ENCODE data around the gene PDHB. TPM values are rescaled to one million over a fixed set of nuclear protein-coding genes. Genes with fewer than 3 reads are reported as not detected.

Gene PDHB
- total and polyA plus RNA-seq, 2 of the 13 experiments (the other 11 are each of a cell fraction or from before 2014, with no cell fraction given) = 108 to 153 TPM

DNA sequence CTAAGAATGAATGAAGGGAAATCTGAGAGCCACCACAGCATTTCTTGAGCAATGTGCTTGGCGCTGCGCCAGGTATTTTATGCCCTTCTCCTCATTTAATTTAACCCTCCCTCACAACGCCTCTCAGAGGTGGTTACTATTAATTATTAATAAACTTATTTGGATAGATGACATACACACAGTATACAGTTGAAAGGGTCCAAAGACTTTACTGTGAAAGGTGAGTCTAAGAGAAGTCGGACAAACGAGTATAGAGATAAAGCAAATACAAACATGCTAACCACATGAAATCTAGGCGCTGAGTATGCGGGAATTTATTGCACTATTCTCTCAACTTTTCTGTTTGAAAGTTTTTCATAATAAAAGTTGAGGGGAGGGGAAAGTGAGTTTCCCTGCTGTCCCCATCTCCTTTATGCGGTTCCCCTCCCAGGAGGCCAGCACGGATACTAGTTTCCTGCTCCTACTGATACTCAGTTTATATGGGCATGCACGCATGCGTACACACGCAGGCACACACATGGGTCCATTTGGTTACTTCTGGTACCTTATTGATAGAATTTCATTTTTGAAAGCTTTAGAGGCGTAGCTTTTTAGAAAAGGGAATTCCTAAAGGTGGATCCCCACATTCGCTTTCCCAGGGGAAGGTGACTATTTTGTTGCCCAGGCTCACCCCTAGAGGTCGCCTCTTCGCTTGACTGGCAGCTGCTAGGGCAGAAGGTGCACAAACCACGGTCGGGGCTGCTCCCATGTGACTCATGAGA, 29.7 kb upstream of the PDHB start (continued):
- TF ChIP-seq ZBTB42 (CRISPR knock-in tag; IDR thresholded peaks at IDR 0.05) (no peak), ZMYM4 (CRISPR knock-in tag; IDR thresholded peaks at IDR 0.05) (no peak; the same call in 1 of the 2 replicates), CEBPB (IDR thresholded peaks at IDR 0.05; ENCODE audit: borderline replicate concordance, low read depth, low read length) (peak; percentile 59; the same call in 1 of the 2 replicates), JARID2 (CRISPR knock-in tag; IDR thresholded peaks at IDR 0.05; ENCODE audit: insufficient replicate concordance) (no peak), ETV5 (CRISPR knock-in tag; IDR thresholded peaks at IDR 0.05; ENCODE audit: borderline replicate concordance) (no peak), TCF7 (IDR thresholded peaks at IDR 0.05; ENCODE audit: low read depth) (no peak), TP53 (CRISPR knock-in tag; conservative IDR thresholded peaks at IDR 0.05) (no peak), KAT7 (CRISPR knock-in tag; IDR thresholded peaks at IDR 0.05; ENCODE audit: borderline replicate concordance) (no peak), U2AF1 (optimal IDR thresholded peaks at IDR 0.05; ENCODE audit: low read depth, low read length) (no peak), FOXK1 (CRISPR knock-in tag; IDR thresholded peaks at IDR 0.05; ENCODE audit: borderline replicate concordance, low read depth) (no peak), ZSCAN20 (CRISPR knock-in tag; IDR thresholded peaks at IDR 0.05; ENCODE audit: borderline replicate concordance) (peak; percentile 67; the same call in 1 of the 2 replicates)
- TF ChIP-seq, protein P1, sequence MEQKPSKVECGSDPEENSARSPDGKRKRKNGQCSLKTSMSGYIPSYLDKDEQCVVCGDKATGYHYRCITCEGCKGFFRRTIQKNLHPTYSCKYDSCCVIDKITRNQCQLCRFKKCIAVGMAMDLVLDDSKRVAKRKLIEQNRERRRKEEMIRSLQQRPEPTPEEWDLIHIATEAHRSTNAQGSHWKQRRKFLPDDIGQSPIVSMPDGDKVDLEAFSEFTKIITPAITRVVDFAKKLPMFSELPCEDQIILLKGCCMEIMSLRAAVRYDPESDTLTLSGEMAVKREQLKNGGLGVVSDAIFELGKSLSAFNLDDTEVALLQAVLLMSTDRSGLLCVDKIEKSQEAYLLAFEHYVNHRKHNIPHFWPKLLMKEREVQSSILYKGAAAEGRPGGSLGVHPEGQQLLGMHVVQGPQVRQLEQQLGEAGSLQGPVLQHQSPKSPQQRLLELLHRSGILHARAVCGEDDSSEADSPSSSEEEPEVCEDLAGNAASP (CRISPR knock-in tag; IDR thresholded peaks at IDR 0.05; ENCODE audit: borderline replicate concordance) = no peak
- TF ChIP-seq, protein P2, sequence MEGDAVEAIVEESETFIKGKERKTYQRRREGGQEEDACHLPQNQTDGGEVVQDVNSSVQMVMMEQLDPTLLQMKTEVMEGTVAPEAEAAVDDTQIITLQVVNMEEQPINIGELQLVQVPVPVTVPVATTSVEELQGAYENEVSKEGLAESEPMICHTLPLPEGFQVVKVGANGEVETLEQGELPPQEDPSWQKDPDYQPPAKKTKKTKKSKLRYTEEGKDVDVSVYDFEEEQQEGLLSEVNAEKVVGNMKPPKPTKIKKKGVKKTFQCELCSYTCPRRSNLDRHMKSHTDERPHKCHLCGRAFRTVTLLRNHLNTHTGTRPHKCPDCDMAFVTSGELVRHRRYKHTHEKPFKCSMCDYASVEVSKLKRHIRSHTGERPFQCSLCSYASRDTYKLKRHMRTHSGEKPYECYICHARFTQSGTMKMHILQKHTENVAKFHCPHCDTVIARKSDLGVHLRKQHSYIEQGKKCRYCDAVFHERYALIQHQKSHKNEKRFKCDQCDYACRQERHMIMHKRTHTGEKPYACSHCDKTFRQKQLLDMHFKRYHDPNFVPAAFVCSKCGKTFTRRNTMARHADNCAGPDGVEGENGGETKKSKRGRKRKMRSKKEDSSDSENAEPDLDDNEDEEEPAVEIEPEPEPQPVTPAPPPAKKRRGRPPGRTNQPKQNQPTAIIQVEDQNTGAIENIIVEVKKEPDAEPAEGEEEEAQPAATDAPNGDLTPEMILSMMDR (CRISPR knock-in tag; IDR thresholded peaks at IDR 0.05) = peak; percentile 95
- TF ChIP-seq, protein P3, sequence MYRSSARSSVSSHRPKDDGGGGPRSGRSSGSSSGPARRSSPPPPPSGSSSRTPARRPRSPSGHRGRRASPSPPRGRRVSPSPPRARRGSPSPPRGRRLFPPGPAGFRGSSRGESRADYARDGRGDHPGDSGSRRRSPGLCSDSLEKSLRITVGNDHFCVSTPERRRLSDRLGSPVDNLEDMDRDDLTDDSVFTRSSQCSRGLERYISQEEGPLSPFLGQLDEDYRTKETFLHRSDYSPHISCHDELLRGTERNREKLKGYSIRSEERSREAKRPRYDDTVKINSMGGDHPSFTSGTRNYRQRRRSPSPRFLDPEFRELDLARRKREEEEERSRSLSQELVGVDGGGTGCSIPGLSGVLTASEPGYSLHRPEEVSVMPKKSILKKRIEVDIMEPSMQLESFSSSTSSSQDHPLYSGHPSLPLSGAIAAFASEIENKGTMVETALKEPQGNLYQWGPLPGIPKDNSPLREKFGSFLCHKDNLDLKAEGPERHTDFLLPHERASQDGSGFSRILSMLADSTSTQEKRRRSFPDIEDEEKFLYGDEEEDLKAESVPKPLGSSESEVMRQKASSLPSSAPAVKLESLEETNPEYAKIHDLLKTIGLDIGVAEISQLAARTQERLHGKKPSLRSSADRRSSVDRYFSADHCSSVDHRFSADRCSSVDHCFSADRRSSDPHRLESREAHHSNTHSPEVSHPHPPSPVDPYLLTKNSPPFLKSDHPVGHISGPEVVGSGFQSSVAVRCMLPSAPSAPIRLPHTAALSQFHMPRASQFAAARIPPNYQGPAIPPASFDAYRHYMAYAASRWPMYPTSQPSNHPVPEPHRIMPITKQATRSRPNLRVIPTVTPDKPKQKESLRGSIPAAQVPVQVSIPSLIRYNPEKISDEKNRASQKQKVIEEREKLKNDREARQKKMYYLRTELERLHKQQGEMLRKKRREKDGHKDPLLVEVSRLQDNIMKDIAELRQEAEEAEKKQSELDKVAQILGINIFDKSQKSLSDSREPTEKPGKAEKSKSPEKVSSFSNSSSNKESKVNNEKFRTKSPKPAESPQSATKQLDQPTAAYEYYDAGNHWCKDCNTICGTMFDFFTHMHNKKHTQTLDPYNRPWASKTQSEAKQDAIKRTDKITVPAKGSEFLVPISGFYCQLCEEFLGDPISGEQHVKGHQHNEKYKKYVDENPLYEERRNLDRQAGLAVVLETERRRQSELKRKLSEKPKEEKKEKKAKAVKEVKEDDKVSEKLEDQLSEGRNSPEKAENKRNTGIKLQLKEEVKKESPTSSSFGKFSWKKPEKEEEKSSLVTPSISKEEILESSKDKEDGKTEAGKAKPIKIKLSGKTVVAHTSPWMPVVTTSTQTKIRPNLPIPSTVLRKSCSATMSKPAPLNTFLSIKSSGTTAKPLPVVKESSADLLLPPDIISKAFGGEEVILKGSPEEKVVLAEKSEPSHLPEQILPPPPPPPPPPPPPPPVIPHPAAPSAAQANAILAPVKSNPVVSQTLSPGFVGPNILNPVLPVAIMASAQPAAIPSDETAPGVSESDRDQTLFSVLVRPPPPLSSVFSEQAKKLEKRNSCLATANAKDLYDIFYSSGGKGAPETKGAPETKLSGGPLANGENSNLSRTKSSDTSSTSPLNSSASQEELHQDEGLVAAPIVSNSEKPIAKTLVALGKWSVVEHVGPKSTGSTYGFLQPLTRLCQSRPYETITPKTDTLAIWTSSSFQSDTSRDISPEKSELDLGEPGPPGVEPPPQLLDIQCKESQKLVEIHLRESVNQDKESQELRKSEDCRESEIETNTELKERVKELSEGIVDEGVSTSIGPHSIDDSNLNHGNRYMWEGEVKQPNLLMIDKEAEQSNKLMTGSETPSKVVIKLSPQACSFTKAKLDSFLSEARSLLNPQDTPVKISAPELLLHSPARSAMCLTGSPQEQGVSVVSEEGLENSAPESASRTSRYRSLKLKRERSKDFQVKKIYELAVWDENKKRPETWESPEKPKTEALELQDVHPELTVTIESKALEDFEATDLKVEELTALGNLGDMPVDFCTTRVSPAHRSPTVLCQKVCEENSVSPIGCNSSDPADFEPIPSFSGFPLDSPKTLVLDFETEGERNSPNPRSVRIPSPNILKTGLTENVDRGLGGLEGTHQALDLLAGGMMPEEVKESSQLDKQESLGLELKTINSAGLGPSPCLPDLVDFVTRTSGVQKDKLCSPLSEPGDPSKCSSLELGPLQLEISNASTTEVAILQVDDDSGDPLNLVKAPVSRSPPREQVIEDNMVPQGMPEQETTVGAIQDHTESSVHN (CRISPR knock-in tag; IDR thresholded peaks at IDR 0.05) = no peak
- TF ChIP-seq, protein P4, sequence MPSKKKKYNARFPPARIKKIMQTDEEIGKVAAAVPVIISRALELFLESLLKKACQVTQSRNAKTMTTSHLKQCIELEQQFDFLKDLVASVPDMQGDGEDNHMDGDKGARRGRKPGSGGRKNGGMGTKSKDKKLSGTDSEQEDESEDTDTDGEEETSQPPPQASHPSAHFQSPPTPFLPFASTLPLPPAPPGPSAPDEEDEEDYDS (CRISPR knock-in tag; IDR thresholded peaks at IDR 0.05) = peak; percentile 70; the same call in 1 of the 2 replicates

Measured in HepG2 (cell line).